CD4-positive, alpha-beta T cell treated with Interleukin-6 for 4 hours (primary cell): ENCODE measurements around the gene FGD2.

Experiments used
- DNase-seq: peaks from one replicate; pipeline ENCODE4 v3.0.0-alpha.2; 2020; ENCODE audit warnings: mixed read lengths

The FGD2 gene

DNA sequence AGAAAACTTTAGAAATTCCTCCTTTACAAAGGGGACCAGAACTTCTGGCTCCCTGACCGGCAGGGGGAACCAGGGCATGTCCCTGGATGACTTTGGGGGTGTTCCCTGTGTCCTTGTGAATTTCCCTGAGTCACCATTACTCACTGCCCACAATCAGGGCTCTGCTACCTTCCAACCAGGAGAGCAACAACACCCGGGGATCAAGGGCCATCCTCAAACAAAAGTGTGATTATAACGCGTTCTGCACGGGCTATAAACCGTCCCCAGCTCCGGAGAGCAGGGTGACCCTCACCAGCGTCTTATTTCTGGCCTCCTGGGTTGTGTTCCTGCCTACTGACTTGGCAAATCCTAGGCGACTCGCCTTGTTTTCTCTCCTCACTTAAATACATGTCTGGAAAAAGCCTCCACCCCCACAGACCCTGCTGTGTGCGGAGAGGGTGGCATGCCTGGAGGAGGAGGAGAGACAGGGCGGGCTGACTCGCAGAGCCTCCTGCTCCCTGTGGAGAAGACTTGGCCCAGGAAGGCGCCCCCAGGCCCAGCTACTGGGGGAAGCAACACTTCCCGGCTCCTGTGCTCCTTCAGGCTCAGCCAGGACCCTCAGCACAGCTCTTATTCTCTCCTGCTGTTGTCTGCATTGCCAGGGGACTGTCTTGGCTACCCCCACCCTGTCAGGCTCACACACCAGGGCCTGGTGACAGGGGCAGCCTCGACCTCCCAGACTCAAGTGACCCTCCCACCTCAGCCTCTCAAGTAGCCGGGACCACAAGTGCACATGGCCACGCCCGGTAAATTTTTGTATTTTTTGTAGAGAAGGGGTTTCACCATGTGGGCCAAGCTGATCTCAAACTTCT is 54.1 kb downstream of the FGD2 start:
- peak; percentile 31 for DNase-seq

DNA sequence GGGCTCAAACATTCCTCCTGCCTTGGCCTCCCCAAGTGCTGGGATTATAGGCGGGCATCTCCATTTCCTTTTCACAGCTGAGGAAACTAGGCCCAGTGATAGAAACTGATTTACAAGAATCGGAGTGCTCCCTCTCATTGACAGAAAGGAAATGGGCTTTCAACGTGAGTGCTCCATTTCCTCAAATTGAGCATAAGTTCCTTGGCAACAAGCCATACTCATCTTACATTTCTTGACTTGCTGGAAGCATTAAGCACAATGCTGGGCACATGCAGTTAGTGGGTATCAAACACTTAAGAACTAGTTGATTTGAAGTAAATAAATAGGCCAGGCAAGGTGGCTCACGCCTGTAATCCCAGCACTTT is 54.7 kb downstream of the FGD2 start:
- no peak for DNase-seq

GRCh38 chr6:37061157-37061804 is 55.8 kb downstream of the FGD2 start:
- no peak for DNase-seq

DNA sequence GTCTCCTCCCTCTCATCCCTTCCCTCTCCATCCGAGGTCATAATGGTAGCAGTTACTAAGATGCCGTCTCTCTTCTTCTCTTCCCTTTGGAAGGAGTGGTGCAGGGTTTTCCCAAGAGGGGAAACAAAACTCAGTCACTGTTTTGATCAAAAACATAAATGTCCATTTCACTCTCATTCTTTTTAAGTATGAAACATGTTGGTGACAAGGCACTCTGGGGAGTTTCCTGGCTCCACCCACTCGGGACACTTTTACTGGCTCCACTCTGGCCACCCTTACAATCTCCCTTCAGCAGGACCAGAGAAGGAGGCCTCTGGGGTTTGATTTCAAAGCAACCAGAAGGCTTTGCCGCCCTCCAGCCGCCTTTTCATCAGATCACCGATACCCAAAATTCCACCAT is 57.0 kb downstream of the FGD2 start:
- DNase-seq = no peak

DNA sequence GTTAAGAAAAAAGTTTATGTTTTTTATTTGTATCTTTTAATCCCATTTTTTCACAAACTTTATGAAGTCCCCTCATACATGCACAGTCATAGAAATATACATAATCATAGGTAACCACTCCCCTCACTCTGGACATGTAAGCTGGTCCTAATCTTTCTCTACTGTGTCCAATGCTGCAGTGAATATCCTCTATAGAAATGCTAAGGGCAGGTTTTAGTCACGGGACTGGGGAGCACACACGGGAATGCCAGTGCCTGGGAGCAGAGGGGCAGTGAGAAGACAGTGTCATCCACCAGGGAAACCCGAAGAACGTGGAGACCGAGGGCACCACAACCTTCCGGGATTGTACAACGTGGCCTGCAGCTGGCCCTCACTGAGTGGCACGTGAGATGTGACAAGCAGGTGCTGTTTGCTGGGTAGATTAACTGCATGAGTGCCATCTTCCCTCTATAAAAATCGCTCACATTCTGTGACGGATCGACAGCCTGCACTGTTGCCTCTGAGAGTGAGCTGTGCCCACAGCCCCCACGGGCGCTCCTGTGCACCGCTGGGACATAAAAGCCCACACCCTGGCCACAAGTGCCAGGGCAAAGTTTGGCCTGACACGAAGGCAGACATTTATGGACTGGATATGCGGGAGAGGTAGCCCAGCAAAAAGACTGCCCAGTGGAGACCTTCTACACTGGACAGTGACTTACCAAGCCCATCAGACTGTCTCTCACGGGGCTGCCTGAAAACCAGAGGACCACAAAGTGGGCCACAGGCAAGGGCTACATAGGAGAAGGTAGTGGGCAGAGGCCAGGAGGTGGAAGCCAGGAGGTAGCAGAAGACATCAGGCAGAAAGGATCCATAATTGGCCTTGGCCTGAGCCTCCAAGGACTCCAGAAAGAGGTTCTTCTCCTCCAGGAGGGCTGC is 63.2 kb downstream of the FGD2 start:
- no peak for DNase-seq

DNA sequence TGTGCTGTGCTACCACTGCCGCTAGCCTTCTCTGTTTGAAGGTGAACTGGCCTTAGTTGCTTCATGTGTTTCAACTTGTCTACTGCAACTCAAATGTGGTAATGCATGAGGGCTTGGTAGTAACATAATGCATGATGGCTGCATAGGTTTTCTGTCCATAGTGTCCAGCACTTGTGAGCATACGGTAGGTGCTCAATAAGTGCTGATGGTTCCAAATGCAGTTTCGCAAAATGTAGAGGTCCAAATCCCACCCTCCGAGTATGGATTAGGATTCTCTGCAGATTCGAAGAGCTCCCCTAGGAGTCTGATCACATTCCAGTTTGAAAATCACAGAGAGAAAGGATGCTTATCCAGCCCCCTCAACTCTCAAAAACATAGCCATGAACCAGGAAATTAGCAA is 64.2 kb downstream of the FGD2 start:
- no peak for DNase-seq

GRCh38 chr6:37072526-37072925 is 67.1 kb downstream of the FGD2 start:
- DNase-seq = peak; percentile 26

GRCh38 chr6:37074053-37074827 is 68.8 kb downstream of the FGD2 start:
- DNase-seq = no peak

DNA sequence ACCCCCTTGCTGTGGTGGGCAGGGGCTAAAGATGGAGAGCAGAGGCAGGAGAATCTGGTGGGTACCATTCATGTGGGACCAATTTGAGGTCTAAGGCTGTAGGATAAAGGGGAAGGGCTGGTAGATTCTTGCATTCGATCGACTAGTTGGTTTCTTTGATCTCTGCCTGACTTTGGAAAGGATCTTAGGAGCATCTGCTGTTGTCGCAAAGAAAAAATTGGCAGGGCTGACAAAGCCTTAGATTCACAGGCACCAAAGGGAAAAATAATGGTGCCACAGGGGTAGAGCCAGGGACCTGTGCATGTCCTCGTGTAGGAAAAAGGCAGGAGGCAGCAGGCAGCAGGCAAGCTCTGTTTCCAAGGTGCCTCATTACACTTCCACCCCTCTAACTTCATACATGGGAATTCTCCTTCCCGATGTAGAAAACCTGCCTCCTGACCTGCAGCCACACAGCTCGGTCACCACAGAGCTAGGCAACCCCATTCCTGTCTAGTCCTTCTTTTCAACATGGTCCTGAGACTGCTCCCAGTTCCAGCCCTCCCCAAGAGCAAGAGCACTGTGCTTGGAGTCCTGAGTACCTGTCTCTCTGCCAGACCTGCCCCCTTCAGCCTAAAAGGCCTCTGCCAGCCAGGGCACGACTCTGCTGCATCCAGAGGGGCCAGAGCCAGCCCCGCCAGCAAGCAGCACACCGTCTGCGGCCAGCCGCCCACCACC is 71.9 kb downstream of the FGD2 start:
- no peak for DNase-seq

- no peak for DNase-seq
Observed at GRCh38 chr6:37077905-37078296, 72.4 kb downstream of the FGD2 start.
